Neural progenitor cell (in vitro differentiated cells): ENCODE measurements around the gene HSPG2. TPM values are rescaled to one million over a fixed set of nuclear protein-coding genes. Genes with fewer than 3 reads are reported as not detected.
A peak's percentile ranks its signal among the peaks of the same experiment; 100 is the strongest.

Source experiments
- DNase-seq: peaks from one replicate; pipeline ENCODE4 v3.0.0-alpha.2; 2016; ENCODE audit warnings: low spot score
- H2AFZ ChIP-seq: fragments of 200-600 bp; sonication (generic); replicated peaks from 2 replicates; pipeline ENCODE4 v1.6.1; 2016; ENCODE audit warnings: antibody characterized with exemption
- H3F3A ChIP-seq: fragments of 200-600 bp; sonication (generic); 2 replicates; pipeline ENCODE4 v1.6.1; 2016; ENCODE audit warnings: antibody characterized with exemption, low read depth
- H3K27ac ChIP-seq: fragments of 200-600 bp; sonication (generic); 2 replicates; pipeline ENCODE4 v1.5.1; 2016; ENCODE audit warnings: mild to moderate bottlenecking
- H3K27me3 ChIP-seq: fragments of 200-600 bp; sonication (generic); 2 replicates; pipeline ENCODE4 v1.6.1; 2016; ENCODE audit warnings: mild to moderate bottlenecking, moderate library complexity
- H3K36me3 ChIP-seq: fragments of 200-600 bp; sonication (generic); 2 replicates; pipeline ENCODE4 v1.5.1; 2016
- H3K4me1 ChIP-seq: fragments of 200-600 bp; sonication (generic); 2 replicates; pipeline ENCODE4 v1.6.1; 2016; ENCODE audit warnings: mixed run types
- H3K4me2 ChIP-seq: fragments of 200-600 bp; sonication (generic); 2 replicates; pipeline ENCODE4 v1.6.1; 2016
- H3K4me3 ChIP-seq: fragments of 200-600 bp; sonication (generic); 2 replicates; pipeline ENCODE4 v1.5.1; 2016
- H3K79me2 ChIP-seq: fragments of 200-600 bp; sonication (generic); 2 replicates; pipeline ENCODE4 v1.6.1; 2016; ENCODE audit warnings: low read depth
- H3K9ac ChIP-seq: fragments of 200-600 bp; sonication (generic); 2 replicates; pipeline ENCODE4 v1.6.1; 2016
- H3K9me3 ChIP-seq: fragments of 200-600 bp; sonication (generic); 2 replicates; pipeline ENCODE4 v1.5.1; 2016; ENCODE audit warnings: low read depth
- H4K20me1 ChIP-seq: fragments of 200-600 bp; sonication (generic); 2 replicates; pipeline ENCODE4 v1.6.1; 2016; ENCODE audit warnings: low read depth
- H3K27ac Mint-ChIP-seq: 3 replicates; pipeline ENCODE4 v1.8.0; 2021; ENCODE audit warnings: mixed read lengths
- H3K27me3 Mint-ChIP-seq: 2 replicates; pipeline ENCODE4 v1.8.0; 2022; ENCODE audit warnings: low read depth, mild to moderate bottlenecking, inconsistent platforms, moderate library complexity, mixed read lengths; ENCODE audit not compliant: insufficient read depth
- H3K36me3 Mint-ChIP-seq: 3 replicates; pipeline ENCODE4 v1.8.0; 2021; ENCODE audit warnings: mixed read lengths
- H3K4me1 Mint-ChIP-seq: 3 replicates; pipeline ENCODE4 v1.8.0; 2021; ENCODE audit warnings: mixed read lengths
- H3K4me3 Mint-ChIP-seq: 3 replicates; pipeline ENCODE4 v1.8.0; 2021; ENCODE audit warnings: mild to moderate bottlenecking, moderate library complexity, mixed read lengths
- H3K9me3 Mint-ChIP-seq: 3 replicates; pipeline ENCODE4 v1.8.0; 2020; ENCODE audit warnings: mixed read lengths
- EZH2 ChIP-seq: fragments of 200-600 bp; sonication (generic); IDR thresholded peaks from 2 replicates; pipeline ENCODE4 v1.6.1; 2017; ENCODE audit warnings: antibody characterized with exemption, mild to moderate bottlenecking, moderate library complexity
- EZH2phosphoT487 ChIP-seq: fragments of 200-600 bp; sonication (generic); IDR thresholded peaks from 2 replicates; pipeline ENCODE4 v1.6.1; 2017; ENCODE audit warnings: antibody characterized with exemption
- total RNA-seq: library from RNA; depleted of rRNA; stranded (reverse); fragments of >200 nt; gene quantifications from 2 replicates; pipeline ENCODE4 v1.2.3, GENCODE V29; 2015; ENCODE audit warnings: low replicate concordance
- TF ChIP-seq, protein P1 (sequence below): fragments of 200-600 bp; sonication (generic); IDR thresholded peaks from 2 replicates; pipeline ENCODE4 v1.5.1; 2017; ENCODE audit warnings: antibody characterized with exemption, mild to moderate bottlenecking

The HSPG2 gene
- total RNA-seq, 1 donor from 2014 or later, result 6.9 TPM

DNA sequence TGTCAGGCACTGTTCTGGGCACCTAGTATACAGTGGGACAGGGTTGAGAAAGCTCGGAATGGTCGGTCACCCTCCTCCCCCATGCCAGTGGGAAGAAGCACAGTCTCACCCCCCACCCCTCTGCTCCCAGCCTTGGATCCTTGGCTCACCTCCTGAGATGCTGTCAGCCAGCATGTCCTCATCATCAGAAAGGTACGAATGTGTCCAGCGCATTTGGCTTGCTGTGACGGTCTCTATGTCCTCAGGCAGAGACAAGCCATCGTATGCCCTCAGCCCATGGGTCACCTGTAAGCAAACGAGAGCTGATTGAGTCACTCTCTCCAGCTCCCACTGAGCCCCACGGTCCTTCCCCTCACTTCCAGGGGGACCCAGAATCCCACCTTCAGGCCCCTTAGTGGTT, 41.1 kb downstream of the HSPG2 start:
- Histone ChIP-seq H3K4me3 (no peak overlapping the region), H3K27ac (no peak overlapping the region), H3F3A (peaks cover 6% of the 10 kb centered on the region), H3K79me2 (peaks cover 2% of the 10 kb centered on the region), H2AFZ (no peak overlapping the region), H3K36me3 (no peaks in the 10 kb centered on the region), H3K4me1 (peaks cover 7% of the 10 kb centered on the region), H3K27me3 (no peaks in the 10 kb centered on the region), H3K4me2 (no peak overlapping the region), H3K9me3 (no peaks in the 10 kb centered on the region), H3K9ac (no peak overlapping the region), H4K20me1 (no peaks in the 10 kb centered on the region)
- H3K9me3 Mint-ChIP-seq, result no peaks in the 10 kb centered on the region
- no peak overlapping the region for H3K27ac Mint-ChIP-seq
- H3K4me1 Mint-ChIP-seq, result peaks cover 22% of the 10 kb centered on the region
- TF ChIP-seq EZH2, result no peak
- TF ChIP-seq EZH2phosphoT487, result no peak
- TF ChIP-seq, protein P1, sequence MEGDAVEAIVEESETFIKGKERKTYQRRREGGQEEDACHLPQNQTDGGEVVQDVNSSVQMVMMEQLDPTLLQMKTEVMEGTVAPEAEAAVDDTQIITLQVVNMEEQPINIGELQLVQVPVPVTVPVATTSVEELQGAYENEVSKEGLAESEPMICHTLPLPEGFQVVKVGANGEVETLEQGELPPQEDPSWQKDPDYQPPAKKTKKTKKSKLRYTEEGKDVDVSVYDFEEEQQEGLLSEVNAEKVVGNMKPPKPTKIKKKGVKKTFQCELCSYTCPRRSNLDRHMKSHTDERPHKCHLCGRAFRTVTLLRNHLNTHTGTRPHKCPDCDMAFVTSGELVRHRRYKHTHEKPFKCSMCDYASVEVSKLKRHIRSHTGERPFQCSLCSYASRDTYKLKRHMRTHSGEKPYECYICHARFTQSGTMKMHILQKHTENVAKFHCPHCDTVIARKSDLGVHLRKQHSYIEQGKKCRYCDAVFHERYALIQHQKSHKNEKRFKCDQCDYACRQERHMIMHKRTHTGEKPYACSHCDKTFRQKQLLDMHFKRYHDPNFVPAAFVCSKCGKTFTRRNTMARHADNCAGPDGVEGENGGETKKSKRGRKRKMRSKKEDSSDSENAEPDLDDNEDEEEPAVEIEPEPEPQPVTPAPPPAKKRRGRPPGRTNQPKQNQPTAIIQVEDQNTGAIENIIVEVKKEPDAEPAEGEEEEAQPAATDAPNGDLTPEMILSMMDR, result no peak
- H3K36me3 Mint-ChIP-seq, result peaks cover 2% of the 10 kb centered on the region
- H3K27me3 Mint-ChIP-seq, result peaks cover 2% of the 10 kb centered on the region
- DNase-seq, result no peak
- H3K4me3 Mint-ChIP-seq, result no peak overlapping the region

DNA sequence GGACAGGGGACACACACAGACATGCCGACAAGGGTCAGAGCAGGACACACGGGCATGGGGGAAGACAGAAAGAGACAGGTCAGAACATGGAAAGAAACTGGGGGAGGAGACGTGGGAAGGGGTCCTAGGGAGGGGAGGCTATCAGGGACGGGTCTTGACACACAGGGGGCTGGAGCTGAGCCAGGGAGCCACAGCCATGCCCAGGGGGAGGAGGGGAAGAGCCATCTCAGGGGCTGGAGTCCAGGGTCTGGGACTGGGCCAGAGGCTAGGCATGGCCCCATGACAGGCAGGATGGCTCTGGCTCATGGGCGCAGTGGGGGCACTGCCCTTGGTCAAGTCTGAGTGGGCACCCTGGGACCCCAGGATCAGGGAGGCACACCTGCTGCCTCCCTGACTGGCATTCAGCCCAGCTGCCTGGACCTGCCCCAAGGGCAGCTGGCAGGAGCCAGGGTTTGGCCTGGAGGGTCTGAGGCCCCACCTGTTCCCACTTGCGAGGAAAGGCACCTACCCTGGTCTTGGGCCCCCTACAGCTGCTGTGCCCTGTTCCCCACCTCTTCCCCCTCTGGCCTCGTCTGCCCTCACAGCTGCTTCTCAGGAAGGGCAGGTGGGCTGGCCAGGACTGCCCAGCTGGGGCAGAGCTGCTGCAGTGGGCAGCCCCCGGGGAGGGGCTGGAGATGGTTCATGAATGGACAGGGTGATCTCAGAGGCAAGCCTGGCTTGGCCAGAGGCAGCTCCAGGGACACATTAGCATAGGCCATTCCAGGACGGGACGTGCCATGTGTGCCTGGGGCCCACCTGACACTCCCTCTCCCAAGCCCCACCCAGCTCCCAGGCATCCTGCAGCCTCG, 42.9 kb downstream of the HSPG2 start:
- Histone ChIP-seq H3F3A (no peaks in the 10 kb centered on the region), H2AFZ (no peak overlapping the region), H3K27me3 (no peaks in the 10 kb centered on the region), H3K4me2 (no peak overlapping the region), H3K9ac (no peak overlapping the region), H3K79me2 (no peaks in the 10 kb centered on the region), H3K27ac (no peak overlapping the region), H3K9me3 (no peaks in the 10 kb centered on the region), H3K36me3 (no peaks in the 10 kb centered on the region), H3K4me3 (no peak overlapping the region), H4K20me1 (no peaks in the 10 kb centered on the region), H3K4me1 (peaks cover 6% of the 10 kb centered on the region)
- Mint-ChIP-seq H3K27me3 (peaks cover 2% of the 10 kb centered on the region), H3K4me1 (peaks cover 7% of the 10 kb centered on the region), H3K9me3 (no peaks in the 10 kb centered on the region), H3K27ac (peak overlapping the region; percentile 23), H3K36me3 (peaks cover 2% of the 10 kb centered on the region), H3K4me3 (no peak overlapping the region)
- TF ChIP-seq EZH2 (no peak), EZH2phosphoT487 (no peak)
- TF ChIP-seq, protein P1, result no peak
- DNase-seq, result no peak

DNA sequence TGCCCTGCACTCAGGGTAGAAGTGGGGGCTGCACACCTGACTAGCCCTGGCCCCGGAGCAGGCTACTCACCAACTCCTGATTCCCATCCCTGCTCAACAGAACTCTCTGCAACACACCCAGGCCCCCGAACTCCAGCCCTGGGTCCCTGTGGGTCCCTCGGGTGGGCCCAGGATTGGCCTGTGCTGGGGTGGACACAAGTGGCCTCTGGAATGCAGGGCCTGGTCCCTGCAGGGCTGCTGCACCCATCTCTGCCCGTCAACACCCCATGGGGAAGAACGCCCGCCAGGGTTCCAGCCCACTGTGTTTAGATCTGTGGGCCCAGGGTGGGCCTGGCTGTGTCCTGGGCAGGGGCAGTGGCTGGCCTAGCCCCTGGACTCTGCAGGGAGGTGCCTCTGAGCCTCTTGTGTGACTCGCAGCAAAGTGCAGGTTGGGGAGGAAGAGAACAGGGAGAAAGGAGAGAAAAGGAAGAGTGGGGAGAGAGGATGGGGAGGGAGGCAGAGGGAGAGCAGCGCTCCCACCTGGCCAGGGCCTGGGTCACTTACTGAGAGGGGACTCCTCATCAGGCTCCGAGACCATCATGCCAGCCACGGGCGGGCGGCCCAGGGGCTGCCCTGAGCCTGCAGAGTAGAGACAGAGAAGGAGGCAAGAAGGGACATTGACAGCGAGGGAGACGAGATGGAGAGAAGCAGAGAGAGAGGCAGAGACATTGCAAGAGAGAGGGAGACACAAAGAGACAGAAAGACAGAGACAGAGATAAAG, 43.9 kb downstream of the HSPG2 start:
- H3K9me3 Mint-ChIP-seq, result no peaks in the 10 kb centered on the region
- Histone ChIP-seq H3K36me3 (no peaks in the 10 kb centered on the region), H3K27ac (no peak overlapping the region), H3F3A (no peaks in the 10 kb centered on the region), H2AFZ (no peak overlapping the region), H3K4me2 (no peak overlapping the region), H3K27me3 (no peaks in the 10 kb centered on the region), H3K9me3 (no peaks in the 10 kb centered on the region), H3K4me3 (no peak overlapping the region), H3K4me1 (peaks cover 6% of the 10 kb centered on the region), H3K9ac (peak overlapping the region; percentile 37), H4K20me1 (no peaks in the 10 kb centered on the region), H3K79me2 (no peaks in the 10 kb centered on the region)
- peaks cover 6% of the 10 kb centered on the region for H3K4me1 Mint-ChIP-seq
- DNase-seq, result no peak
- peaks cover 2% of the 10 kb centered on the region for H3K27me3 Mint-ChIP-seq
- H3K4me3 Mint-ChIP-seq, result no peak overlapping the region
- peaks cover 2% of the 10 kb centered on the region for H3K36me3 Mint-ChIP-seq
- TF ChIP-seq EZH2phosphoT487, result no peak
- TF ChIP-seq, protein P1, result no peak
- TF ChIP-seq EZH2, result no peak
- H3K27ac Mint-ChIP-seq, result peak overlapping the region; percentile 21
